H1 (cell line): ENCODE measurements around the gene RNF220. TPM values are rescaled to one million over a fixed set of nuclear protein-coding genes. Genes with fewer than 3 reads are reported as not detected.

Source experiments
- CTCF ChIA-PET: fragments of 300-600 bp; sonication (Branson Sonifier 250); formaldehyde crosslinking; loops from one replicate; lab custom pipeline; 2021; ENCODE audit not compliant: partially characterized antibody; lab: Charles Lee
- POLR2A ChIA-PET: fragments of 300-600 bp; sonication (Branson Sonifier 250); formaldehyde crosslinking; loops from one replicate; lab custom pipeline; 2021; ENCODE audit warnings: inconsistent platforms; ENCODE audit not compliant: partially characterized antibody; lab: Charles Lee
- DNase-seq, 2 experiments: peaks; one replicate each; pipeline versions ENCODE4 v3.0.0 to v3.0.0-alpha.2; 2010 to 2022; ENCODE audit warnings: low spot score in 2 of 2, low read depth in 1 of 2, mixed read lengths in 1 of 2
- FAIRE-seq: peaks from 2 replicates; lab custom pipeline; 2011; peaks lifted over from hg19 to GRCh38; lab: Jason Lieb, UNC
- H2AFZ ChIP-seq: 2 replicates; pipeline ENCODE4 v1.8.1; 2012; ENCODE audit warnings: low read length, inconsistent platforms
- H2AK5ac ChIP-seq: 2 replicates; pipeline ENCODE4 v1.6.1; 2013; ENCODE audit warnings: low read depth, low read length
- H2BK120ac ChIP-seq: replicated peaks from 2 replicates; pipeline ENCODE3; 2013; ENCODE audit warnings: low read depth, low read length, inconsistent platforms
- H2BK12ac ChIP-seq: 2 replicates; pipeline ENCODE4 v1.6.1; 2013; ENCODE audit warnings: low read depth, low read length
- H2BK15ac ChIP-seq: 2 replicates; pipeline ENCODE4 v1.6.1; 2013; ENCODE audit warnings: low read length
- H2BK20ac ChIP-seq: 2 replicates; pipeline ENCODE4 v1.6.1; 2013; ENCODE audit warnings: low read length
- H2BK5ac ChIP-seq: 2 replicates; pipeline ENCODE4 v1.6.1; 2013; ENCODE audit warnings: low read depth, low read length
- H3K14ac ChIP-seq: 2 replicates; pipeline ENCODE4 v1.6.1; 2013; ENCODE audit warnings: inconsistent platforms; ENCODE audit not compliant: insufficient read length
- H3K18ac ChIP-seq: 2 replicates; pipeline ENCODE4 v1.6.1; 2013; ENCODE audit warnings: low read length; ENCODE audit errors: extremely low read depth
- H3K23ac ChIP-seq: 2 replicates; pipeline ENCODE4 v1.6.1; 2013; ENCODE audit warnings: inconsistent platforms; ENCODE audit not compliant: insufficient read length
- H3K23me2 ChIP-seq: 2 replicates; pipeline ENCODE4 v1.6.1; 2013; ENCODE audit warnings: low read depth, low read length
- H3K27ac ChIP-seq: 2 replicates; pipeline ENCODE4 v1.6.1; 2011; ENCODE audit warnings: low read depth, low read length, inconsistent platforms
- H3K27me3 ChIP-seq, 4 experiments: replicated peaks in 1 of 4; 1 replicate in 1 of 4; 2 replicates in 3 of 4; pipeline versions ENCODE4 v1.6.1 to v1.8.1; 2011 to 2013; ENCODE audit warnings: low read length in 3 of 4, mild to moderate bottlenecking in 3 of 4, inconsistent platforms in 2 of 4, mixed read lengths in 2 of 4, moderate library complexity in 1 of 4; ENCODE audit not compliant: control insufficient read depth in 3 of 4, insufficient read depth in 3 of 4; ENCODE audit errors: extremely low read depth in 1 of 4
- H3K36me3 ChIP-seq, 4 experiments: 2 replicates each; pipeline versions ENCODE4 v1.6.1 to v1.8.1; 2011 to 2013; ENCODE audit warnings: mild to moderate bottlenecking in 4 of 4, low read length in 3 of 4, moderate library complexity in 2 of 4, control low read depth in 1 of 4, inconsistent platforms in 1 of 4; ENCODE audit not compliant: insufficient read depth in 4 of 4, control insufficient read depth in 2 of 4
- H3K4ac ChIP-seq: replicated peaks from 2 replicates; pipeline ENCODE3; 2013; ENCODE audit warnings: low read length, low read depth, mixed read lengths, inconsistent platforms; ENCODE audit not compliant: insufficient read length
- H3K4me1 ChIP-seq, 4 experiments: replicated peaks in 1 of 4; 1 replicate in 1 of 4; 2 replicates in 3 of 4; pipeline versions ENCODE4 v1.6.1 to v1.8.1; 2011 to 2013; ENCODE audit warnings: low read length in 3 of 4, inconsistent platforms in 2 of 4, mixed read lengths in 1 of 4; ENCODE audit not compliant: insufficient read depth in 4 of 4, control insufficient read depth in 3 of 4
- H3K4me2 ChIP-seq, 2 experiments: 2 replicates each; pipeline versions ENCODE4 v1.6.1 to v1.8.1; 2011 to 2013; ENCODE audit warnings: low read depth in 2 of 2, low read length in 2 of 2, control low read depth in 1 of 2, inconsistent platforms in 1 of 2, mild to moderate bottlenecking in 1 of 2; ENCODE audit not compliant: insufficient read depth in 1 of 2
- H3K4me3 ChIP-seq, 4 experiments: fragments of 200-600, 300-600 bp in 1 of 4; sonication (generic), shearing (Covaris generic), sonication (Bioruptor Twin) in 1 of 4; 2 replicates each; pipeline versions ENCODE4 v1.5.1 to v1.8.1; 2011 to 2016; ENCODE audit warnings: low read length in 4 of 4, low read depth in 3 of 4, control low read depth in 2 of 4, inconsistent platforms in 2 of 4, mild to moderate bottlenecking in 2 of 4, mixed read lengths in 1 of 4, moderate library complexity in 1 of 4; ENCODE audit not compliant: insufficient read depth in 2 of 4; ENCODE audit errors: extremely low read depth in 1 of 4
- H3K56ac ChIP-seq: replicated peaks from 2 replicates; pipeline ENCODE3; 2013; ENCODE audit warnings: low read depth, mild to moderate bottlenecking, mixed read lengths, low read length, inconsistent platforms; ENCODE audit not compliant: insufficient read length
- H3K79me1 ChIP-seq: 2 replicates; pipeline ENCODE4 v1.6.1; 2013; ENCODE audit warnings: low read depth, low read length, control low read depth
- H3K79me2 ChIP-seq, 2 experiments: 2 replicates each; pipeline versions ENCODE4 v1.6.1 to v1.8.1; 2012 to 2013; ENCODE audit warnings: low read length in 2 of 2, mild to moderate bottlenecking in 2 of 2, inconsistent platforms in 1 of 2; ENCODE audit not compliant: insufficient read depth in 2 of 2, control insufficient read depth in 1 of 2
- H3K9ac ChIP-seq, 4 experiments: replicated peaks in 1 of 4; 1 replicate in 1 of 4; 2 replicates in 3 of 4; pipeline versions ENCODE4 v1.6.1 to v1.8.1; 2011 to 2013; ENCODE audit warnings: low read depth in 3 of 4, low read length in 3 of 4, control low read depth in 2 of 4, mild to moderate bottlenecking in 2 of 4, moderate library complexity in 2 of 4, inconsistent platforms in 1 of 4; ENCODE audit errors: extremely low read depth in 1 of 4
- H3K9me3 ChIP-seq, 2 experiments: 2 replicates each; pipeline versions ENCODE4 v1.6.1 to v1.8.1; 2012 to 2013; ENCODE audit warnings: mild to moderate bottlenecking in 2 of 2, moderate library complexity in 2 of 2, control low read depth in 1 of 2, inconsistent platforms in 1 of 2, low read depth in 1 of 2, low read length in 1 of 2, mixed read lengths in 1 of 2; ENCODE audit not compliant: insufficient read depth in 2 of 2
- H4K20me1 ChIP-seq, 2 experiments: replicated peaks in 1 of 2; 2 replicates each; pipeline versions ENCODE3 to v1.8.1; 2011 to 2013; ENCODE audit warnings: inconsistent platforms in 2 of 2, low read length in 2 of 2, mild to moderate bottlenecking in 1 of 2; ENCODE audit not compliant: insufficient read depth in 2 of 2, control insufficient read depth in 1 of 2
- H4K5ac ChIP-seq: 2 replicates; pipeline ENCODE4 v1.6.1; 2013; ENCODE audit warnings: low read length, low read depth, mixed read lengths, inconsistent platforms; ENCODE audit not compliant: insufficient read length
- H4K8ac ChIP-seq: 2 replicates; pipeline ENCODE4 v1.8.0; 2013; ENCODE audit warnings: mild to moderate bottlenecking, moderate library complexity, low read length, inconsistent platforms; ENCODE audit not compliant: insufficient read depth; ENCODE audit errors: extremely low read depth
- H4K91ac ChIP-seq: replicated peaks from 2 replicates; pipeline ENCODE3; 2013; ENCODE audit warnings: low read length, mixed read lengths, inconsistent platforms; ENCODE audit not compliant: insufficient read length
- BCL11A ChIP-seq, 2 experiments: IDR thresholded peaks; one replicate each; pipeline ENCODE4 v1.6.1; 2011; ENCODE audit warnings: low read depth in 2 of 2, low read length in 2 of 2, mild to moderate bottlenecking in 2 of 2
- SP4 ChIP-seq: IDR thresholded peaks from 2 replicates; pipeline ENCODE4 v1.6.1; 2012; ENCODE audit warnings: low read length, inconsistent platforms
- WGBS, 2 experiments: shearing (Covaris generic) in 1 of 2; methylation state at CpG; one replicate each; pipeline versions ENCODE4 v1.1.6 to v1.1.7; 2013 to 2015; ENCODE audit warnings: low lambda C conversion rate in 2 of 2, mixed read lengths in 2 of 2, inconsistent platforms in 1 of 2, low coverage in 1 of 2, missing lambda C conversion rate in 1 of 2; ENCODE audit not compliant: insufficient replicate concordance in 2 of 2, insufficient coverage in 1 of 2, insufficient read length in 1 of 2; ENCODE audit errors: extremely low coverage in 1 of 2, missing lambda C conversion rate in 1 of 2; 5-methylcytosine and 5-hydroxymethylcytosine counted together
- polyA plus RNA-seq, 7 experiments: library from polyadenylated mRNA; depleted of rRNA in 3 of 7; stranded (reverse) in 5 of 7; unstranded in 2 of 7; fragments of >200 nt in 5 of 7; fragments of 200-250 nt in 2 of 7; gene quantifications; 1 replicate in 5 of 7; 2 replicates in 1 of 7; 4 replicates in 1 of 7; pipeline versions ENCODE4 v1.2.1 to v1.2.3, GENCODE V29; 2011 to 2013; ENCODE audit warnings: missing spikeins in 2 of 7, mixed read lengths in 2 of 7
- total RNA-seq: library from RNA; stranded (reverse); fragmentation: NEBNext Ultra II Directional; extraction: Animal tissue kit (Norgen Biotek cat#: 25700); gene quantifications from 2 replicates; pipeline ENCODE4 v1.2.1, GENCODE V29; 2021

Gene RNF220
- total and polyA plus RNA-seq, 2 of the 8 experiments (the other 6 are each of a cell fraction or from before 2014, with no cell fraction given): 123 to 160 TPM

DNA sequence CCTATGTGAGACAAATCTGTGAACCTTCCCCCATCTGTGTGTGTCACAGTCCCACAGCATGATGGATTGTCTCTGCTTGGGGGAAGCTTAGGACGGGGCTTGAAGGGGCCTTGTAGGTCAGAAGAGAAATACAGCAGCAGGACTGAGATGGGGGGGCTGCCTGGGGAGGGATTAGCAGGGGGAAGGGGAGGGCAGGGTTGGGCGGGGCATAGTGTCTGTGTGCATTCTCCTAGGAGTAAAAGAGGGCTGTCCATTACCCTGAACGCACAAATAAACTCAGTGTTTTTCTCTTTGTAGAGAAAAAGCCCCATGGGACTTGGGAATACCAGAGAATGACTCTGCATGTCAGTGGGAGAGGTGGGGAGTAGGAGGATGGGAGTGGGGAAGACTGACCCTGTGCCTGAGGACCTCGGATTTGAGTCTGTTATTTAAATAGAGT, 16.4 kb downstream of the RNF220 start:
- H3K36me3 ChIP-seq: peaks cover 0 to 1% (median 0%) of the 10 kb centered on the region in 4 experiments; a peak in 1 of 8 replicates
- no peak overlapping the region for H3K56ac ChIP-seq
- peak overlapping the region; percentile 86; the same call in 1 of the 2 replicates for H2BK12ac ChIP-seq
- H3K18ac ChIP-seq: no peak overlapping the region
- H3K23me2 ChIP-seq: peaks cover 12% of the 10 kb centered on the region
- H3K4me3 ChIP-seq: no peak overlapping the region
- H4K20me1 ChIP-seq: peaks cover 3 to 10% of the 10 kb centered on the region in 2 experiments
- peaks cover 0 to 6% (median 2%) of the 10 kb centered on the region in 4 experiments; a peak in 5 of 7 replicates for H3K27me3 ChIP-seq
- no peak overlapping the region for H3K27ac ChIP-seq
- no peak overlapping the region for H2BK120ac ChIP-seq
- 41% methylated on average over 3 of the region's 4 CpGs; no CpG with 5 or more reads in 1 of the 2 experiments for WGBS, 2 experiments
- FAIRE-seq (no peak), DNase-seq (no peak)
- no peak overlapping the region for H3K23ac ChIP-seq
- no peak overlapping the region for H4K5ac ChIP-seq
- 0 out of 4 replicates have a peak overlapping the region, but pooled peaks of 1 of the 2 experiments have one; percentile 7 for H3K4me2 ChIP-seq
- ChIA-PET CTCF (interaction anchor here (1.3 to 3.1 kb wide), 5 partner anchors 41 to 174 kb away, joined by 3 to 13 read pairs (median 5); no protein-coding TSS in a partner anchor), POLR2A (interaction anchor here (0.6 to 2.2 kb wide), 5 partner anchors 10 to 52 kb away, joined by 3 to 7 read pairs (median 3); no protein-coding TSS in a partner anchor)
- H2BK20ac ChIP-seq: no peak overlapping the region
- no peak overlapping the region for H2AK5ac ChIP-seq
- TF ChIP-seq SP4: no peak
- no peak for TF ChIP-seq BCL11A (IDR thresholded peaks at IDR 0.05; ENCODE audit: low read depth in 2 of 2, low read length in 2 of 2)
- H3K79me2 ChIP-seq: peaks cover 0 to 30% of the 10 kb centered on the region in 2 experiments; a peak in 2 of 4 replicates
- H2BK15ac ChIP-seq: no peak overlapping the region
- no peaks in the 10 kb centered on the region; the same call in 1 of the 2 replicates for H3K79me1 ChIP-seq
- H3K4ac ChIP-seq: no peak overlapping the region
- no peak overlapping the region for H4K8ac ChIP-seq
- H2AFZ ChIP-seq: no peak overlapping the region
- H3K9ac ChIP-seq: peak overlapping the region in 1 of 4 experiments; percentile 38; a peak in 1 of 7 replicates
- H4K91ac ChIP-seq: no peak overlapping the region
- H3K4me1 ChIP-seq: peaks cover 10 to 37% (median 34%) of the 10 kb centered on the region in 4 experiments
- H3K14ac ChIP-seq: no peak overlapping the region
- no peaks in the 10 kb centered on the region for H3K9me3 ChIP-seq
- H2BK5ac ChIP-seq: 0 out of 2 replicates have a peak overlapping the region, but pooled peaks have one; percentile 27
